EH (cell line): ENCODE results near the gene STAT4.
"Not testable (repeated sequence)": the region's sequence is repeated elsewhere in the genome, so short reads cannot be mapped to it uniquely, and the experiment has no call there.

Source experiments
- DNase-seq: peaks from one replicate; pipeline ENCODE4 v3.0.0-alpha.2; 2015; ENCODE audit warnings: low read depth

Gene STAT4

DNA sequence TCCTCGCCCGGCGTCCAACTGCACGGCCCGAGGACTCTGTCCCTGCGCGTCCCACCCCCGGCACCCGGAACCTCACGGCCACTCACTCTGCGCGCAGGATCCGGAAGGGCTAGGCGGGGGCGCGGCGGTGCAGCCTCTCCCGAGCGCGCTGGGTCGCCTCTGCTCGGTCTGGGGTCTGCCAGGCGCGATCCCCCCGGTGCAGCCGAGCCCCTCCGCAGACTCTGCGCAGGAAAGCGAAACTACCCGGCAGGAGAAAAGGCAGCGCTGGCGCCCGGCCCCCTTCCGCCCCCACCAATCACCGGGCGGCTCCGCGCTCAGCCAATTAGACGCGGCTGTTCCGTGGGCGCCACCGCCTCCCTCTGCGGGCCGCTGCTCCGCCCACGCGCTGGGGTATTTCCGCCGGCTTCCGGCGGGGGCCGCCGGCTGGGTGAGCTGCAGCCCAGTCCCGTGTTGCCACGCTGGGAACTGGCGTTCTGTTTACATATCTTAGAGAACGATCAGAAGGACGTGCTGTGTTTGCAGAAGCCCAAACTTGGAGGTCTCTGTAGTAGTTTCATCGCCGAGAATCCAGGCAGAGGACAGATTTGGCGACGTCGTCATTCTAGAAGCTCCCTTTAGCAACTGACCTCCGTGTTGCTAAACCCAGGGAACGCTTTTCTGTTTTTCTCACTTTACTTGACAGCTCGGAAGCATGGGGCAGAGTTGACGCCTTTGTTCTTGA is 136.7 kb downstream of the STAT4 start, which contains the start of gene STAT1:
Gene STAT1 (minus strand): TSS at position 240 of the 721 bp plus-strand sequence. CDS start 4,168 bp downstream, outside the sequence.
- peak; percentile 93 for DNase-seq

GRCh38 chr2:191013682-191013931 is 137.2 kb downstream of the STAT4 start:
- no peak for DNase-seq

DNA sequence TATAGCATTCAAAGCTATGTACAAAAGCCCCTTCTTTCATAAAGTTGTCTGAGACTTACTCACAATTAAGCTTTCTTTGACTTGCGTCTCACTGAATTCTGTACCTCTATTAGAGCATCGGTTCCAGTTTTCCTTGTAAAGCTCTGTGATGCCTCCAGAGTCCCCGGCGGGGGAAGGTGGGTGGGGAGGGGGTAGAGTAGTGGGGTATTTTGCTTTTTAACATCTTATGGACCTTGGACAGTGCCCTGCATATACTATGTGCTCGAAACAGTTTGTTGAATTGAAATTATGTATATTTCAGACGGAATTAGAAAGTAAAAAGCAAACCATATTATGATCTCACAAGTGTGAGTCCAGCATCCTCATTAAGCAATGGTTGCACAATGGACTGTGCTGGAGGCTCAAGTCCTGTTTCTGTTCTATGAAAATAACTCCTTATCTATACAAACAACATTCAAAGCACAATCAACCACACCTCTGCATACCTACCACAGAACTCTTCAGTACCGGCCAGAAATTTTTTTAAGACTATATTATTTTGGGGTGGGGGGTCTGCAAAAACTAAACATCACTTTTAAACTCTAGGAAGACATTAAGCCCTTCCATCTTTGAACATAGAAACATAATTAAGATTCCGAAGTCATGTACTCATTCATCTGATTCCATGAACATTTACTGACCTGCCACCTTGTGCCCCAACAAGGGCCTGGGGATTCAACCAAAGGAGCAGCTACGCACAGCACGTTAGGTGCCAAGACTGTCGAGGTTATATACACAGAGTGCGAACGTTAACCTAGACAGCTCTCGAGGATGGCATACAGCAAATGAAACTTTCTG is 137.7 kb downstream of the STAT4 start:
- DNase-seq, result peak; percentile 42

GRCh38 chr2:191012346-191012745 is 138.4 kb downstream of the STAT4 start:
- no peak for DNase-seq

DNA sequence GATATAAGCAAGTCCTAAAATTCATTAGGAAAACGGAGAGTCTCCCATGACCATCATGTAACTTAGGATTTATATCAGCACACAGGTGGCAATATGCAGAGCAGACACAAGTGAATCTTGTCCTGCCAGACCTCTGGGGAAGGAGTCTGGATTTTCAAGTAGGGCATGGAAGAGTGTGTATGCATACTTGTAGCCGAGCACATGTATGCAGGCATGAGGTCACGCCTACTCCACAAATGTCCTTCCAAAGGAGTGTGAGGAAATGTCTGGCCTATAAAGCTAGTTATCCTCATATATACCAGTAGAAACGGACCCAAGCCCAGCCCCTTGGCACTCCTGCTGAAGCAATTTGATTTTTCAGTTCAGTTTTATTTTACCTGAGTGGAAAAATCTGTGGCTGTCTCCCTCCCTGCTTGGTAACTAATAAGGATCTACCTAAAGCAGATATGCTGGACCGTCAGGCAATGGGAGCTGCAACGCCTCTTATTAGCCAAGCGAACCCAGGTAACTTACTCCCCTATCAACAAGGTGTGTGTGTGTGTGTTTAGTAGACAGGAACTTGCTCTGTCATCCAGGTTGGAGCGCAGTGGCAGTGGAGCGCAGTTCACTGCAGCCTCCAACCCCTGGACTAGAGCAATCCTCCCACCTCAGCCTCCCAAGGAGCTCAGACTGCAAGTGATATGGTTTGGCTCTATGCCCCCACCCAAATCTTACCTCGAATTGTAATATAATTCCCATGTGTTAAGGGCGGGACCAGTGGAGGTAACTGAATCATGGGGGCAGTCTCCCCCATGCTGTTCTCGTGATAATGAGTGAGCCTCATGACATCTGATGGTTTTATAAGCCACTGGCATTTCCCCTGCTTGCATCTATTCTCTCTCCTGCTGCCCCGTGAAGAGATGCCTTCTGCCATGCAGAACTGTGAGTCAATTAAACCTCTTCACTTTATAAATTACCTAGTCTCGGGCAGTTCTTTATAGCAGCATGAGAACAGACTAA is 139.6 kb downstream of the STAT4 start:
- DNase-seq, result no peak

DNA sequence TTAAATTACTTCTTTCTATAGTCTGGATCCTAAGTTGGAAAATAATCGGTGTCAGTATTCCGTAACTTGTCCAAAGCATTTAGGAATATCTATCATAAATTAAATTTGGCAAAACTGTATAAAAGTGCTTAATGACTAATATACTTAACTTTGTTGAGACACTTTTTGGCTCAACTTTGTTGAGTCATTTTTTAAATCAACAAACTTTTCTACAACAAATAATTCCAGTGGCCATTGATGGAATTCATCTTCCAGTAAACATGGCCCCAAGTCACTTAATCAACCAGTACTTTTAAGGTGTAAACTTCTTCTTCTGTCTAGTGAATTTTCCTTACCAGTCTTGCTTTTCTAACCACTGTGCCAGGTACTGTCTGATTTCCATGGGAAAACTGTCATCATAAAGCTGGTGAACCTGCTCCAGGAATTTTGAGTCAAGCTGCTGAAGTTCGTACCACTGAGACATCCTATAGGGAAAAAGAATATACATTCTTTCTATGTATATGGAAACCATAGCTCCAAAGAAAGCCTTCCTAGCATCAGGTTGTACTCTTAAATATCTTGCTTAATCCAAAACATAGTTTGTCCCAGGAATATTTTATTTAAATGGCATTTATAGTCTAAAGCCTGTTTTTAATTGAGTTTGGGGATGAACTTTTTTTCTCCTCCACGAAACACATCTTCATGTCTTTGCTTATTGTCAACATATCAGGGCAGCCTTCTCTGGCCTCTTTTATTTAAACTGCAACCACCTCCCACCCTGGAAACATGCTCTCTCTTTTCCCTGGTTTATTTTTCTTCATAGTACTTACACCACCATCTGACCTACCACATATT is 141.0 kb downstream of the STAT4 start:
- DNase-seq, result peak; percentile 70

GRCh38 chr2:191008286-191008685 is 142.5 kb downstream of the STAT4 start:
- no peak for DNase-seq

DNA sequence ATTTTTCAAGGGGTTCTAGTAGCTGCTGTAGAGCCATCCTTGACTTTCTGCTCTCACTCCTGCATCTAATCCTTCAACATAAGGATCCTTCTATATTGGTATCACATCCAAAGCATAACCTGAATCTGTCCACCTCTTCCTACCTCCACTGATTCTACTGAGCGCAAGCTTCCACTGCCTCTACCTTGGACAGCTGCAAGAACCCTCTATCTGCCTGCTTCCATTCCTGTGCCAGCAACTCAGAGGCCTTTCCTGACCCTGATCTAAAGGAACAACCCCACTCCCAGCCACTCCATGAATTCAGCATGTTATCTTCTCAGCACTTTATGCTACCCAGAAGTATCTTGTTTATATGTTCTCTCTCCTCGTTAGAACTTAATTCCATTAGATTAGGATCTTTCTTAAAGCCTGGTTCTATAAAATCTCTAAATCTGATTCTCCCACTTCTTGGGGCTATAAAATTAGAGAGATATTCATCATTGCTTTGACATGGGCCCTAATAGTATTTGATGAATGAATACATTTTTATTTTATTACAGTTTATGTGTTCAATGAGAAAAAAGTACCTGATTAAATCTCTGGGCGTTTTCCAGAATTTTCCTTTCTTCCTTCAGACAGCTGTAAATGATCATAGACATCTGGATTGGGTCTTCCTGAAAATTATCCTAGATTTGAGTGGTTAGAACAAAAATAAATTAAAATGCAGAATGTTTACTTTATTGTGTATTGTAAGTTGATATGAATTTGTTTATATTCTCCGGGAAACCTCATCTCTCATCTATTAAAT is 143.6 kb downstream of the STAT4 start:
- no peak for DNase-seq

GRCh38 chr2:191006297-191006696 is 144.5 kb downstream of the STAT4 start:
- no peak for DNase-seq

DNA sequence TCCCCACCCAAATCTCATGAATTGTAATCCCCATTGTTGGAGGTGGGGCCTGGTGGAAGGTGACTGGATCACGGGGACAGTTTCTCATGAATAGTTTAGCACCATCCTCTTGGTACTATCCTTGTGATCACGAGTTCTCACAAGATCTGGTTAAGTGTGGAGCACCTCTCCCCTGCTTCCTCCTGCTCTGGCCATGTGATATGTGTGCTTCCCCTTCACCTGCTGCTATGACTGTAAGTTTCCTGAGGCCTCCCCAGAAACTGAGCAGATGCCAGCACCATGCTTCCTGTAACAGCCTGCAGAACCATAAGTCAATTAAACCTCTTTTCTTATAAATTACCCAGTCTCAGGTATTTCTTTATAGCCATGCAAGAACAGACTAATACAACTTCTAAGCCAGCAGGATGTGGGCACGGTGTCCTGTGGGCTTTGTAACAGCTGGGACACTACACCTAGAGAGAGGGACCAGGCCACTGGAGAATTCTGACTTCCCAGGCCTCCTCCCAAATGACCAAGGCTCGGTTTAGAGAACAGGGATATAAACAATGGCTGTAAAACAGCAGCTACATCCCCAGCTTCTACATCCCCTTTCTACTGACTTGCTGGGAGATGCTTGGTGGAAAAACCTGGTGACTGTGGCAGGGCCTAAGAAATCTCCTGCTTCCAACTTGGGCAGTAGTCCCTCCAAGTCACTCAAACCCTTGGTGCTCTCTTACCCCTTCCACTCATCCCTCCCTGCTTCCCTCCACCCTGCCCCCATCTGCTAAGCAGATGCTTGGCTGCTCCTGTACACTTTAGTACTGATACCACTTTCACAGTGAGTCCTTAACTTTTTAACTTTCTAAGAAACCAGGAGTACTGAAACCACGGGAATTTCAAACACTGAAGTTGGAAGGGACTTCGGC is 147.1 kb downstream of the STAT4 start:
- DNase-seq, result no peak

DNA sequence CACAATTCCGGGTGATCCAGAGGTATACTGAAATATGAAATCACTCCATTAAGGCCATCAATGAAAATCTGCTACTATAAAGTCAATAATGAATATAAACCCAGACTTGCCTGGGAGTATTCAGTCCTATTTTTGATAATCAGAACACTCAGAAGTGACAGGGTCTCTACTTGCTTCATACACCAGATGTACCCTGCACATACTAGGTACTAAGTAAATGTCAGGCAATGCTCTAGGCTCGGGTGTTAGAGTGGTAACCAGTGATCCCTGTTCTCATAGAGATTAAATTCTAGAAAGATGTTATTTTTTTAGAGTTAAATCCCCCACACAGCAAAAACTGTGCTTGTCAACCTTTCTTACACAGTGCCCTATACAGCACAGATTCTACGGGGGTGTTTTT is 149.2 kb downstream of the STAT4 start:
- DNase-seq, result no peak

DNA sequence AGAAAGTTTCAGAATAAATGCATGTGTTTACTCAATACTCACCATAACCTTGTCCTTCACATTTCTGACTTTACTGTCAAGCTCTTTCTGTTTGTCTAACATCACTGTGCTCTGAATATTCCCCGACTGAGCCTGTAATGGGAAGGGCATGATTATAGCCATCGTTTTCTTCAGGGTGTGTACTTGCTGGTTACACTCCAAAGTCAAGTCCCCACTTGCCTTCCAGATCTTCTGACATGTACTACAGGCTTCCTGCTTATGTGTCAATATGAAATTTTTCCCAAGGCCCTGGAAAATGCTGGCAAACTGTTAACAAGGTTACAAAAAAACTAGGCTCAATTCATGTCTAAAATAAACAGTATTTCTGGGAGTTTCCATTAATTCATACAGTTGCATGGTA is 149.8 kb downstream of the STAT4 start:
- DNase-seq, result no peak

- peak; percentile 53 for DNase-seq
Measured at GRCh38 chr2:190999949-191000665, 150.7 kb downstream of the STAT4 start.

DNA sequence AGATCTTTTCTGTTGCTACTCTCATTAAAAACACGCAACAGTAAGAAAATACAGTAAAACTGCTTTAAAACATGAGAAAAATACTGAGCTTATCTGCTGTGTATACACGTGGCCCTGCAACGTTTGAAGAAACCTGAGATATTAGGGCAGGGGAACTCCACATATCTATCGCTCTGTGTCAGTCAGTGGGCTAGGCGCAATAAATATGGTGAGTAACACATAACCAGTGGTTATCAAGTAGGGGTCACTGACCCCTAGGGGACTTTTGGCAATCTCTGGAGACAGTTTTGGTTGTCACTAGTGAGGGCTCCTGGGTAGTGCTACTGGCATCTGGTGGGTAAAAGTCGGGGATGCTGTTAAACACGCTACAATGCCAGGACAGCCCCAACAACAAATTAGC is 151.7 kb downstream of the STAT4 start:
- DNase-seq, result no peak

GRCh38 chr2:190997526-190998113 is 153.2 kb downstream of the STAT4 start:
- DNase-seq, result no peak

- DNase-seq, result no peak
Measured at GRCh38 chr2:190996947-190997346, 153.8 kb downstream of the STAT4 start.

GRCh38 chr2:190996338-190996946 is 154.4 kb downstream of the STAT4 start:
- DNase-seq, result peak; percentile 56

- DNase-seq, result not testable (repeated sequence)
Measured at GRCh38 chr2:190995315-190995714, 155.5 kb downstream of the STAT4 start.
